Measurements from ENCODE around the gene ZNF343.

The ZNF343 gene

DNA sequence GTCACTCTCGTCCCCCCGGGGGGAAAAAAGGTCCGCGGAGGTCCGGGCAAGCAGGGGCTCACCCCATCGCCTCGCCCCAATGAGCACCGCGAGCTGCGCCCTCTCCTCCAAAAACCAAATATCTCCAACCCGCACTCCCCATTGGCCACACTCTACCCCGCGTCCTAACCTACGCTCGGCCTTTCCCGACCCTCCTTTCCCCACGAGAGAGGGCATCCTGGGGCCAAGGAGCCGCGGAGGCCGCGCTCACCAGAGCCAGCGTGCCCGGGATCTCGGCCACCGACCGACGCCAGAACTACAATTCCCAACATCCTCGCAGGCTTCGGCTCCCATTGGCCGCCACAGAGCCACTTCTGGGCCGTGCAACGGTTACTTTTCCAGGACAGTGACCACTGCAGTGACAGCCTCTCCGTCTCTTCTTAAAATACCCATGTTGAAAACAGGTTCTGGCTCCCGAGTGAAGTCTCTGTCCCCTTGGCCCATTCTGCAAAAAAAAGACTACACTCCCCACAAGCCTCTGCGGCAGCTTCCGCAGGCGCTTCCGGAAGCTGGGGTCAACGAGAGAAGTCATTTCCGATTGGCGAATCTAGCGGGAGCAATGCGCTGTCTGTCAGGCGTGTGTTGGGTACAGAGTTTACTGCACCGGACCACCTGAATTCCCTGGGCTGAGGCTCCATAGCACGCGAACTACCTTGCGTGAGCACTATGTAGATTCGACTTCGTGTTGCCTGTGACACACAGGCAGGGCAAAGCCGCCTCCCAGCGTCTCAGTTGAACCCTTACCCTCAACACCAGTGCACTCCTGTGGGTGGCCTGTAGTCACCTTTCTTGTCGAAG lies at the start of gene ZNF343:
Gene ZNF343 (minus strand): TSS at position 285 of the 837 bp plus-strand sequence. CDS start 15,020 bp downstream, outside the sequence.
- peak within 1 kb of the TSS; percentile 99 for H3K27ac Mint-ChIP-seq
- H3K9me3 Mint-ChIP-seq (ENCODE audit: low read depth), result no peaks in the 10 kb centered on the region
- H3K4me3 Mint-ChIP-seq, result peak within 1 kb of the TSS; percentile 100
- H3K36me3 Mint-ChIP-seq, result peaks cover 6% of the 10 kb centered on the region
- peaks cover 26% of the 10 kb centered on the region for H3K4me1 Mint-ChIP-seq (ENCODE audit: low read depth)
- peaks cover 8% of the 10 kb centered on the region for H3K27me3 Mint-ChIP-seq

DNA sequence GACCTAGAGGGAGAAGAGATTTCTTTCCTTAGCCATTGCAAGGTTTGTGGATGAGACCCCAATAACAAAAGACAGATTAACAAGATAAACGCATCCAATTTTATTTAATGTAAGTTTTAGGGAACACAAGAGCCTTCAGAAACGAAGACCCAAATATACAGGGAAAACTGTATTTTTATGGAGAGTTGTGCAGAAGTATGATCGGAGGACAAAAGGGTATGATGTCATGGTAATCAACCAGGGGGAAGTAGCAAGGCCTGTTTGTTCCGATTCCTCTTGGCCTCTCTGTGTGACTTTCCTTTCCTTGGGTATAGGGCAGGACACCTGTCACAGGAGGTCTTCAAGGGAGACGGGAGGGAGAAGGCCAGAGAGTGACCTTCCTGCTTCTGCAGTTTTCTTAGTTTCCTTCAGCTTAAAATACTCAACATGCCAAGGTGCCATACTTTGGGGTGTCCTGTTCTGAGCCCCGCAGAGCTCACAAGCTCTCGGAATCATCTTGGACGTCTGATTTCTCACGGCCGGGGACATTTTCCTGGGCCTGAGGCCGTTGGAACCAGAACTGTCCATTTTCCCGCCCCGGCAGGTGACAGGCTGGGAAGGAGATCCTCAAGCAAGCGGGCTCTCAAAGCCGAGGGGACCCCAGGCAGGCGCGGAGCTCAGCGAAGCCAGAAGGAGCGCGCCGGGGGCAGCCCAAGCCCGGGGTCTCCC lies 49.3 kb upstream of the ZNF343 start:
- peaks cover 35% of the 10 kb centered on the region for H3K27me3 Mint-ChIP-seq
- H3K36me3 Mint-ChIP-seq, result no peaks in the 10 kb centered on the region
- H3K4me1 Mint-ChIP-seq (ENCODE audit: low read depth), result peaks cover 7% of the 10 kb centered on the region
- H3K4me3 Mint-ChIP-seq, result peak overlapping the region; percentile 38
- H3K27ac Mint-ChIP-seq, result no peak overlapping the region
- no peaks in the 10 kb centered on the region for H3K9me3 Mint-ChIP-seq (ENCODE audit: low read depth)

DNA sequence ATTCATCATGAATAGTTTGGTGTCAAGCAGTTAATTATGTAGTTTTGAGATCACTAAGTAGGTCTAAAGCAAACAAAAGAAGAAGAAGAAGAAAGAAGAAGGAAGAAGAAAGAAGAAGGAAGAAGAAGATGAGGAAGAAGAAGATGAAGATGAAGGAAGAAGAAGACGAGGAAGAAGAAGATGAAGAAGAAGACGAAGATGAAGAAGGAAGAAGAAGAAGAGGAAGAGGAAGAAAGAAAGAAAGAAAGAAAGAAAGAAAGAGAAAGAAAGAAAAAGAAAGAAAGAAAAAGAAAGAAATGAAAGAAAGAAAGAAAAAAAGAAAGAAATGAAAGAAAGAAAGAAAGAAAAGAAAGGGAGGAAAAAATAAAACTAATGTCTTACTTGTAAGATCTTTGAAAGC lies 36.9 kb upstream of the ZNF343 start:
- Mint-ChIP-seq H3K27me3 (peaks cover 11% of the 10 kb centered on the region), H3K27ac (no peak overlapping the region), H3K4me1 (ENCODE audit: low read depth) (no peaks in the 10 kb centered on the region), H3K4me3 (no peak overlapping the region), H3K36me3 (no peaks in the 10 kb centered on the region), H3K9me3 (ENCODE audit: low read depth) (no peaks in the 10 kb centered on the region)

DNA sequence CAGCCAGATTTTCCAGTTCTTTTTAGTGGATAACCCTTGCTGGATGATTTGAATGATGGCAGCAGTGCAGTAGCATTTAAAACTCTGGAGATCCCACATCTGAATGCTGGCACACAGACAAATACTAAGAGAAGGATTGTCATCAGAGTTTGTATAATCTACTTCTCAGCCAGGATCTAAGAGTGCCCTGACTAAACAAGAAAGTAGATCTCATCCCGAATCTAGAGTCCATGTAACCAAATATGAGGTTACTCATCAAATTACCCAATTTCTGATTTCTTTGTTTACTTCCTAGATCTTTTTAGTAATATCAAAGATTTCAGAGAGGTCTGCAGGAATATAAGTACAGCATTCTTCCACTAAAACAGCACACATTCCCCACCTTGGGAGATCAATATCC lies 35.5 kb upstream of the ZNF343 start:
- Mint-ChIP-seq H3K4me1 (ENCODE audit: low read depth) (no peaks in the 10 kb centered on the region), H3K27me3 (peaks cover 8% of the 10 kb centered on the region), H3K27ac (no peak overlapping the region)

DNA sequence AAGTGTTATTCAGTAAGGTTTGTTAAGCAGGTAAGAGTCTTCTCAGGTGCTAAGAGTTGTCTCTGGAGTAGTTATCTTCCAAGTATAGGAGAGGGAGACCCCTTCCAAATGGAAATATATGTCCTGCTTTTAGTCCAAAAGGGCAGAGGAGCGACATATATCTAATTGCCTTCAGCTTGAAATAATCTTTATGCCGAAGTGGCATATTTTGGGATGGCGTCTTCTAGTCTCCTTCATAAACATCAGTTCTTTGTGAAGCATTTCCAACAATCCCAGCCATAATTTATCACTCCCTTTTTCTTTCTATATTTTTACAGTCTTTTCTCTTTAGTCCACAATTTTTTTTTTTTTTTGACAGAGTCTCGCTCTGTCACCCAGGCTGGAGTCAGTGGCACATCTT lies 33.6 kb upstream of the ZNF343 start:
- Mint-ChIP-seq H3K36me3 (no peaks in the 10 kb centered on the region), H3K27ac (no peak overlapping the region), H3K4me1 (ENCODE audit: low read depth) (no peaks in the 10 kb centered on the region), H3K9me3 (ENCODE audit: low read depth) (no peaks in the 10 kb centered on the region), H3K4me3 (no peak overlapping the region), H3K27me3 (peaks cover 13% of the 10 kb centered on the region)

More for the DNA sequence above, 35.5 kb upstream of the ZNF343 start:
- Mint-ChIP-seq H3K36me3 (no peaks in the 10 kb centered on the region), H3K4me3 (no peak overlapping the region), H3K9me3 (ENCODE audit: low read depth) (no peaks in the 10 kb centered on the region)

DNA sequence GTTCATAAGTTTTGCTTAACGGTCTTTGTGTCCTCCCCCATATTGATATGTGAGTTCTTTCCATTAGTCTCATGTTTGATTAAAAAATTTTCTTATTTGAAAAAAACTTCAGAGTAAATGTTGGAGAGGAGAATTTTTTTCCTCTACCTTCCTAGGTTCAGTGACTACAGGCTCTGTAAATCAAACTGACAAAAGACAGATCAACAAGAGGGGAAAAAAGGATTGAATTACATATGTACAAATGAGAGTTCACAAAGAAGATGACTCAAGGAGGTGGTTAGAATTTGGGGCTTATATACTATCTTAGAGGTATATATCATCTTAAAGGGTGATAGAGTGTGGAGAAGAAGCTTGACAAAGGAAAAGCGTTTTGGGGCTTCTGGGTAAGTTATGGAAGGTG lies 33.2 kb upstream of the ZNF343 start:
- peaks cover 13% of the 10 kb centered on the region for H3K27me3 Mint-ChIP-seq
- no peak overlapping the region for H3K4me3 Mint-ChIP-seq

DNA sequence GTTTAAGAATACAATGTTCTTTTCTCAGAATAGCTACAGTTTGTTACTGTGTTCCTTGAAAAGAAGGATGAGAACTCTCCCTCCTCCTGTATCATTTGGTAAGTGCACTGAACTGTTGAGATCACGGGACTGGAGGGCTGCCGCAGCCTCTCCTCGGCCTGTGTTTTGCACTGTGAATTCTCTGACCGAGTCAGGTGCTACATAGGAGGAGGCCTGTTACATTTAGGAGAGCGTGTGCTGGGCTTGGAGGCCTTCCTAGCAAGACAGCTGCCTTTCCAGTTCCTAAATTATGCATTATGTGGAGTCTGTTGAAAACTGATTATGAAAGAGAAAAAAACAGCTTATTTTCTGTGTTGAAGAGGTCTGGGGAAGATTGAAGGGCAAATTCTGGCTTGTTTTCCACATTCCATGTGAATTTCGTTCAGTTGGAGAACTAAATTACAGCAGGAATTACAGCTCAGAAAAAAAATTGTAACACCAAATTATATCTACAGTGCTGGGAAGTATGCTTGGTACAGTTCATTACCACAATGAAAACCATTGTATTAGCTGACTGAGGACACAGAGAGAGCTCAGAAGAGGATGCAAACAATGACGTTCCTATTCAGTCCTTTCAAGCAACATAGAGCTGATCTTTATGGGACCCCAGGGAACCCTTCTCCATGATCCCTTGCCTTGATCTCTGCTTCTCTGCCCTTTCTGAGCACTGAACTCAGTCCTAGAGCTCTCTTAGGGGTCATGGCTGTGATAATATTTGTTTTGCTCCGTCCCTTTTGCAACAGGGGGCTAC lies 30.4 kb upstream of the ZNF343 start:
- Mint-ChIP-seq H3K4me1 (ENCODE audit: low read depth) (no peaks in the 10 kb centered on the region), H3K27ac (no peak overlapping the region), H3K9me3 (ENCODE audit: low read depth) (no peaks in the 10 kb centered on the region), H3K36me3 (no peaks in the 10 kb centered on the region), H3K4me3 (no peak overlapping the region), H3K27me3 (peaks cover 10% of the 10 kb centered on the region)

More for the DNA sequence above, 33.2 kb upstream of the ZNF343 start:
- Mint-ChIP-seq H3K9me3 (ENCODE audit: low read depth) (no peaks in the 10 kb centered on the region), H3K27ac (no peak overlapping the region), H3K36me3 (no peaks in the 10 kb centered on the region), H3K4me1 (ENCODE audit: low read depth) (no peaks in the 10 kb centered on the region)

DNA sequence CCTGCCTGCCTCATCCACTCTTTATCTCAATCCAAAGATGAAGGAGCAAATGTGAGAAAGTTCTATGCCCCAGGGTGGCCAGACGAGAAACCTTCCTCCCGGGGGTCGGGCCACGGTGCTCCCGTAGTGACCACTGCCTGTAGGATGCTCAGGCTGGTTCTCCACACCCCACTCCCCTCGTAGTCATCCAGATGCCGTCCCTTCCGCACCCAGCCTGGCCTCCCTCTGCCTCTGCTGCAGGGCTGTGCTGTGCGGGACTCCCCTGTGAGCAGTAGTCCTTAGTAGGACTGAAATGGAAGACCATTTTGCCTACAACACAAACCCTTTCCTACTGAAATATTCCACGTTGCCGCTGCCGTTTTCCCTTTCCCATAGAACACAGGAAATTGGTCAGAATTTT lies 29.6 kb upstream of the ZNF343 start:
- H3K4me3 Mint-ChIP-seq, result no peak overlapping the region

DNA sequence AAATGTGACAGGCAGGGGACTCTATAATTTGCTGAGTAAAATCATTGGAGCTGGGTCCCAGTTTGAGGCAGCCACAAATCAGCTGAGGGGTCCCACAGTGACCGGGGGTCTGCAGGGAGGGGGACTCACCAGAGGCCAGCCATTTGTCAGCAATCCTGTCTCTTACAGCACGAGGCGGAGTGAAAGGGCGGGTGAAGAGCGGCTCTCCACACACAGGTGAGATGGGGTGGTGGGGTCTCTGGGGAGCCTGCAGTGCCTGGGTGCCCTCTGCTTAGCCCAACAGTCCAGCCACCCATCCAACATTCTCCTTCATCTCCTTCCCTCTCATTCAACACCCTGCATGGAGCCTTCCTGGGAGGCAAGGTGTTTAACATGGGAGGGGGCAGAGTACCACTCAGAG lies 28.4 kb upstream of the ZNF343 start:
- no peak overlapping the region for H3K4me3 Mint-ChIP-seq
- no peaks in the 10 kb centered on the region for H3K4me1 Mint-ChIP-seq (ENCODE audit: low read depth)
- peaks cover 9% of the 10 kb centered on the region for H3K27me3 Mint-ChIP-seq
- no peaks in the 10 kb centered on the region for H3K9me3 Mint-ChIP-seq (ENCODE audit: low read depth)
- H3K27ac Mint-ChIP-seq, result no peak overlapping the region
- no peaks in the 10 kb centered on the region for H3K36me3 Mint-ChIP-seq

More for the DNA sequence above, 29.6 kb upstream of the ZNF343 start:
- Mint-ChIP-seq H3K9me3 (ENCODE audit: low read depth) (no peaks in the 10 kb centered on the region), H3K4me1 (ENCODE audit: low read depth) (no peaks in the 10 kb centered on the region), H3K36me3 (no peaks in the 10 kb centered on the region), H3K27ac (no peak overlapping the region), H3K27me3 (peaks cover 10% of the 10 kb centered on the region)

DNA sequence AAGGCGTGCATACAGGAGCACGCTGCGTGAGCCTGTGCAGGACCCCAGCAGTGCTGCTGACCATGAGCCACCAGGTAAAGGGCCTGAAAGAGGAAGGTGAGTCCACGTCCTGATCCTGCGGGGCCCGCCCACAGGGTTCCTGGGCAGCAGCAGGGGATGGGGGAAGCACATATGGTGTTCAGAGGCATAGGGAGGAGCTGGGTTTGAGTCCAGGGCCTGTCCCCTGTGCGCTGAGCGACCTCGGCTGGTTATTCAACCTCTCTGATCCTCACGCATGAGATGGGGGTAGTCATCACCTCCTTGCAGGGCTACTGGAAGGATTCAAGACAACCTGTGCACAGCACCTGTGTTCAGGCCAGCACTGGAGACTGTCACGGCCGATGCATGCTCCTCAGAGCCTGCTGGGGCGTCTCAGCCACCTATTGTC lies 27.9 kb upstream of the ZNF343 start, which contains the start of gene TMC2:
Gene TMC2 (plus strand): TSS at position 14 of the 427 bp plus-strand sequence. CDS start 49 bp downstream, at position 63.
- Mint-ChIP-seq H3K4me3 (no peak within 1 kb of the TSS), H3K27me3 (peaks cover 9% of the 10 kb centered on the region), H3K4me1 (ENCODE audit: low read depth) (no peaks in the 10 kb centered on the region), H3K27ac (no peak within 1 kb of the TSS), H3K36me3 (no peaks in the 10 kb centered on the region), H3K9me3 (ENCODE audit: low read depth) (no peaks in the 10 kb centered on the region)

DNA sequence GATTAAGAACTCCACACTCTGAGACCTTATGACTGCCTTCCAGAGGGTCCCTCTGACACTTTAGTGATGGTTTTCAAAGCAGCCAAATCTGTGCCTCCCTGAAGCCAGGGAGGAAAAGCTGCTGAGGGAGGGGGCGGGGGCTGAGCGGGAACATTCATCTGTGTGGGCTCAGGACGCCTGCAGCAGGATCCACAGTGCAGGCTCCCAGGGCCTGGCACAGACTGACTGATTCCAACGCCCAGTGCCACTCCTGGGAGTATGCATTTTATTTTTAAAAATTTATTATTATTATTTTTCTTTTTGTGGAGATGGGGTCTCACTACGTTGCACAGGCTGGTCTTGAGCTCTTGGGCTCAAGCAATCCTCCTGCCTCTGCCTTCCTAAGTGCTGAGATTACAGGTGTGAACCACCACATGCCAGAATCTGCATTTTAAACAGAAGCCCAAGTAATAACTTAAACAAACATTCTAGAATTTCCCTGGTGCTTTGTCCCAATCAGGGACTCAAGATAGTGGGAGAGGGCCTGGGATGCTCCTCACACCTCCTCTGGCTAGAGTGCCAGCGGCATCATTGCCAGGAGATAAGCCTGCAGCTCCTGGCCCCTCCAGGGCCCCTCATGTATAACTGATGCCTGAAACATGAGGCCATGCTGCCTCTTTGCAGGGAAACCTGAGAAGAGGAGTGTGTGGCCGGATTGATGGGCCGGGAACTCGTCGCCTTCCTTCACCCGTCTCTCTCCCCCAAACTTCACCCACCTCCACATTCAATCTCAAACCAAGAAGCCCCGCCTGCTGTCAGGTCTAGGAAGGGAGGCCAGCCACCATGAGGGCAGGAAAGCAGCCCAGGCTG lies 27.2 kb upstream of the ZNF343 start:
- peaks cover 8% of the 10 kb centered on the region for H3K27me3 Mint-ChIP-seq
- no peaks in the 10 kb centered on the region for H3K4me1 Mint-ChIP-seq (ENCODE audit: low read depth)
- no peak overlapping the region for H3K27ac Mint-ChIP-seq
- no peaks in the 10 kb centered on the region for H3K9me3 Mint-ChIP-seq (ENCODE audit: low read depth)
- no peaks in the 10 kb centered on the region for H3K36me3 Mint-ChIP-seq
- H3K4me3 Mint-ChIP-seq, result no peak overlapping the region

DNA sequence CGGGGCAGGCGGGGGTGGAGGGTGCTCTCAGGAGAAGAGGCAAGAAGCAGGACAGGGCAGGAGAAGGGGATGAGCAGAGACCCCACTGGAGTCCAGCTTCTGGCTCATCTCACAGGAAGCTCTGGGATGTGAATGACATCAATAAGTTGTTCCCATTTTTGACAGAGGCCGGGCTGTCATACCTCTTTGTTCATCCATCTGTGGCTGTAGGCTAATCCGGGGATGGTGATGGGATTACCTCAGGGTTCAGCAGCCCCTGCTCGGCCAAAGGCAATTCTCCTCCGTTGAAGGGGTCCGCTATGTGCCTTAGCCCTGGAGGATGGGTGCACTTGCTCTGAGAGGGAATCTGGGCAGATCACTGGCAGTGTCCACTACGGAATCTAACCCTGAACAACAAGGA lies 24.4 kb upstream of the ZNF343 start:
- no peaks in the 10 kb centered on the region for H3K9me3 Mint-ChIP-seq (ENCODE audit: low read depth)
- no peak overlapping the region for H3K27ac Mint-ChIP-seq
- H3K4me1 Mint-ChIP-seq (ENCODE audit: low read depth), result peaks cover 5% of the 10 kb centered on the region
- no peak overlapping the region for H3K4me3 Mint-ChIP-seq
- no peaks in the 10 kb centered on the region for H3K27me3 Mint-ChIP-seq
- no peaks in the 10 kb centered on the region for H3K36me3 Mint-ChIP-seq

DNA sequence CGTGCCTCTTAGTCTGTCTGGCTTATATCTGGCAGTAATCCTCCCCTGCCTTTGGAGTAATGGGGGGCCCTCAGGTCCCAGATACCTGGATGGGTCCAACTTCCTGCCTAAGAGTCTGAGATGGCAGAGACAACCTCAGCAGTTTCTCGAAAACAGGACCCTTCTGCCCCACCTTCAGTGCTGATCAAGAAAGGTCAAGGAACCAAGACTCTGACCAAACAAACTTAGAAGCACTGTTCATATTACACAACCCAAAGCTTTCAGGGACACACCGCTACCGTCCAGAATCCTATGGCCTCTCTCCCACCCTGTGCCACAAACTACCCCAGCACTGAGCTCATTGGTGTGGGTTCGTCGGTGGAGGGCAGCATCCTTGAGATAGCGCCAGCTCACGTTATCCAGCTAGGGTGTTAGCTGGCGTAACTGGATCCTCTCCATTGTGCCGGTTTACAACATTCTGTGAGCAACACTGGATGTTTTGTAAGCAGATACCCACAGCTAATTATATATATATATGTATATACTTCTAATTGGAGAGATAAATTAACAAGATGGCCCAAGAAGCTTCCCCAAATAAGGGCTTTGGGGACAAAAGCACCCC lies 20.1 kb upstream of the ZNF343 start:
- Mint-ChIP-seq H3K27me3 (no peaks in the 10 kb centered on the region), H3K4me1 (ENCODE audit: low read depth) (peaks cover 15% of the 10 kb centered on the region), H3K4me3 (no peak overlapping the region), H3K27ac (no peak overlapping the region), H3K9me3 (ENCODE audit: low read depth) (no peaks in the 10 kb centered on the region), H3K36me3 (no peaks in the 10 kb centered on the region)

DNA sequence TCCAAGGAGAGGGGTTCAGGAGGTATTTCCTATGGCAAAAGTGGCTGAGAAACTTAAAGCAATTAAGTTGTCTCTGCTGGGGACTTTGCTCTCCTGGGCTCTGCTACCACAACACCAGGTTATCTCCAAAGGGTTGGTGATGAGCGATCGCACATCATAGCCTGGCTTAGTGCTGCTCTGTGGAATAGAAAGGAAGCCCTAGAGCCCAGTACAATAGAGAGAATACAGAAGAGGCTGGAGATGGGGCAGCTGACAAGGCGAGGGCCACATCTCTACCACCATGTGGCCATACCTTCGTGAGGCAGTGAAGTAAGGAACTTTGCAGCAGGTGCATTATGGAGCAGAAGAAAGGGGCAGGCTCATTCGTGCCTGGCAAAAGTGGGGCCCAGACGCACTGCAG lies 19.0 kb upstream of the ZNF343 start:
- H3K4me3 Mint-ChIP-seq, result no peak overlapping the region
- no peak overlapping the region for H3K27ac Mint-ChIP-seq
- H3K4me1 Mint-ChIP-seq (ENCODE audit: low read depth), result peaks cover 15% of the 10 kb centered on the region
- H3K36me3 Mint-ChIP-seq, result no peaks in the 10 kb centered on the region
- no peaks in the 10 kb centered on the region for H3K27me3 Mint-ChIP-seq
- H3K9me3 Mint-ChIP-seq (ENCODE audit: low read depth), result no peaks in the 10 kb centered on the region
